Measurements from ENCODE around the gene GCN1. TPM values are rescaled to one million over a fixed set of nuclear protein-coding genes. Genes with fewer than 3 reads are reported as not detected.

The GCN1 gene
- total and polyA plus RNA-seq, 2 of the 8 experiments (the other 6 are each of a cell fraction or from before 2014, with no cell fraction given), result 61.4 to 133 TPM

DNA sequence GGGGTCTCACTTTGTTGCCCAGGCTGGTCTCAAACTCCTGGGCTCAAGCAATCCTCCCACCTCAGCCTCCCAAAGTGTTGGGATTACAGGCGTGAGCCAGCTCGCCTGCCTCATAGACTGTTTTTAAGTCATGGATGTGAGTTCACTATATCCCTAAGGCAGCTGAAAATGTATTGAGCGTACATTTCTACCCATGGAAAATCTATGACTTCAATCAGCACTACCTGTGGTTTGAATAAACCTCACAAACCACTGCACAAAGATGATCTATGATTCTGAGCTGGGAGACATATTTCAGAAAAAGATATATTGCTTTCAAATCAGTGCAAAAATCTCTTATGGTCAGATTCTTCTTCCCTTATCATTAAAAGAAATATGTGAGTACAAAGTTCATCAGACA is 22.5 kb downstream of the GCN1 start (continued):
- no peak for TF ChIP-seq FOSL1 (IDR thresholded peaks at IDR 0.05; ENCODE audit: insufficient read depth, low read depth, low read length)
- no peak for TF ChIP-seq SP4 (IDR thresholded peaks at IDR 0.05; ENCODE audit: low read length)
- TF ChIP-seq RFX5 (IDR thresholded peaks at IDR 0.05; ENCODE audit: borderline replicate concordance, low read depth, low read length), result no peak
- TF ChIP-seq NANOG (IDR thresholded peaks at IDR 0.05; ENCODE audit: insufficient read depth, low read depth, low read length, poor library complexity, severe bottlenecking), result no peak
- no peak for TF ChIP-seq MAFK (IDR thresholded peaks at IDR 0.05; ENCODE audit: low read depth, low read length)

Measured in H1 (cell line).